Effector memory CD4-positive, alpha-beta T cell (primary cell): ENCODE data around the gene ABCA5.

Experiments used
- DNase-seq, 3 donors: peaks; one replicate each; pipeline ENCODE4 v3.0.0-alpha.2; 2020
- H3K27ac ChIP-seq: 2 replicates; pipeline ENCODE4 v1.7.0; 2013; ENCODE audit warnings: mild to moderate bottlenecking, low read length, moderate library complexity; ENCODE audit not compliant: insufficient read depth, poor library complexity, severe bottlenecking
- H3K27me3 ChIP-seq: replicated peaks from 2 replicates; pipeline ENCODE4 v1.7.0; 2013; ENCODE audit warnings: mild to moderate bottlenecking, low read length; ENCODE audit not compliant: insufficient read depth, control insufficient read depth, poor library complexity, severe bottlenecking
- H3K36me3 ChIP-seq: 2 replicates; pipeline ENCODE4 v1.7.0; 2013; ENCODE audit warnings: mild to moderate bottlenecking, low read length, moderate library complexity; ENCODE audit not compliant: control insufficient read depth, insufficient read depth
- H3K4me1 ChIP-seq: 2 replicates; pipeline ENCODE4 v1.7.0; 2013; ENCODE audit warnings: low read length, mild to moderate bottlenecking; ENCODE audit not compliant: control insufficient read depth, insufficient read depth, poor library complexity, severe bottlenecking
- H3K4me3 ChIP-seq: 2 replicates; pipeline ENCODE4 v1.7.0; 2013; ENCODE audit warnings: low read length, low read depth, mild to moderate bottlenecking; ENCODE audit not compliant: insufficient read depth, poor library complexity, severe bottlenecking
- H3K9me3 ChIP-seq: 2 replicates; pipeline ENCODE4 v1.7.0; 2013; ENCODE audit warnings: mild to moderate bottlenecking, low read length, moderate library complexity; ENCODE audit not compliant: control insufficient read depth

The ABCA5 gene

DNA sequence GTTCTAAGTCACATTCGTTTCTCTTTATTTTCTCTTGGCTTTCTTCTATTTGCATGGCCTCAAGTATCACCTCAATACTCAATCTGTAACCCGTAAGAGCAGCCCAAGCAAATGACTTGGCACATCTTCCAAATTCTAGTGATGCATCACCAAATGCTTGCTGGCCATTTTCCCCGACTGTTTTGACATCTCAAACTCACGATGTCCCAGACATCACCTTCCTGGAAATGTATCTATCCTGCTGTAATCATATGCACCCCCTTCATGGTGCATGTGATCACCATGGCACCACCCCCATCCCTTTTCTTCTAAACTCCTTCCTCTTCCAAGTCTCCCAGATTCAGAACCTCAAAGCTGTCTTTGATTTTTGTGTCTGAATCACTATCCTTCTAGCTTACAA, 24.0 kb upstream of the ABCA5 start:
- Histone ChIP-seq H3K4me1 (no peaks in the 10 kb centered on the region), H3K4me3 (no peak overlapping the region), H3K27me3 (no peaks in the 10 kb centered on the region), H3K9me3 (no peaks in the 10 kb centered on the region), H3K27ac (no peak overlapping the region), H3K36me3 (no peaks in the 10 kb centered on the region)
- no peak for DNase-seq

DNA sequence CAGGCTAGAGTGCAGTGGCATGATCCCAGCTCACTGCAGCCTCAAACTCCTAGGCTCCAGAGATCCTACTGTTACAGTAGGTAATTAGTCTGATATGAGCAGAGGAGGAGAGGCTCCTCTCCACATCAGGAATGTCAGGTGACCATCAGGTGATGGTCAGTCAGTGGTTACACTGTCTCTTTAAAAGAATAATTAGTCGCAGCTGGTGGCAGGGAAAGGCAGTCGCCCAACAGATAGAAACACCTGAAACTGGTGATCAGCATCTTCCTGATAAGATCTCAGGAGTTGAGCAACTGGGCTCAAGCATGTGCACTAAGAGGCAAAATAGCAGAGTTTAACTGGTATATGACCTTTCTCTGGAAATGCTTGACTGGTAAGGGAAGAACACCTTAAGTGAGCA, 21.5 kb upstream of the ABCA5 start:
- Histone ChIP-seq H3K27me3 (no peaks in the 10 kb centered on the region), H3K9me3 (no peaks in the 10 kb centered on the region), H3K36me3 (no peaks in the 10 kb centered on the region), H3K27ac (no peak overlapping the region), H3K4me3 (no peak overlapping the region), H3K4me1 (no peaks in the 10 kb centered on the region)
- no peak for DNase-seq

DNA sequence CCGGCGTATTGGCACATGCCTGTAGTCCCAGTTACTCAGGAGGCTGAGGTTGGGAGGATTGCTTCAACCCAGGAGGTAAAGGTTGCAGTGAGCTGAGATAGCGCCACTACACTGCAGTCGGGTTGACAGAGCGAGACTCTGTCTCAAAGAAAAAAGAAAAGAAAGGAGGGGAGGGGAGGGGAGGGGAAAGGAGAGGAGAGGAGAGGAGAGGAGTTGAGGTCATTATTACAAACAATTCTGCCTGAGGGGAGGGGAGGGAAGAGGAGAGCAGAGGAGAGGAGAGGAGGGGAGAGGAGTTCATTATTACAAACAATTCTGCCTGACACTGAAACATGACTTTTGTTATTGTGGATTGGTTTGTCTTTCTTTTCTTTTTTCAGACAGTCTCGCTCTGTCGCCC, 19.8 kb upstream of the ABCA5 start:
- Histone ChIP-seq H3K9me3 (no peaks in the 10 kb centered on the region), H3K36me3 (no peaks in the 10 kb centered on the region), H3K4me1 (no peaks in the 10 kb centered on the region), H3K27ac (no peak overlapping the region), H3K4me3 (no peak overlapping the region), H3K27me3 (no peaks in the 10 kb centered on the region)
- DNase-seq = no peak

DNA sequence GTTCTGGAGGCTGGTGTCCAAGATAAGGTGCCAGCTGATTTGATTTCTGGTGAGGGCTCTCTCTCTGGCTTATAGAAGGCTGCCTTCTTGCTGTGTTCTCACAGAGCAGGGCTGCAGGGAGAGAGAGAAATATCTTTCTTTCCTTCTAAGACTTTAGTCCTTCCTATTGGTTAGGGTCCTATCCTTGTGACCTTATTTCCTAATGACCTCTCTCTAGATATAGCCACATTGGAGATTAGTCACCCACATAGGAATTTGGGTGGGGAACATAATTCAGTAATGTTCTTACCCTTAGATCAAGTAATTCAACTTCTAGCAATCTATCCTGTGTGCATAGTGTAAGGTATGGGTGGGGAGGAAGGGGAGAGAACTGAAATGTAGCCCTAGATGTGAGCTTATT, 18.0 kb upstream of the ABCA5 start:
- Histone ChIP-seq H3K27me3 (no peaks in the 10 kb centered on the region), H3K36me3 (no peaks in the 10 kb centered on the region), H3K4me1 (no peaks in the 10 kb centered on the region), H3K4me3 (no peak overlapping the region), H3K9me3 (no peaks in the 10 kb centered on the region), H3K27ac (no peak overlapping the region)
- DNase-seq = no peak

DNA sequence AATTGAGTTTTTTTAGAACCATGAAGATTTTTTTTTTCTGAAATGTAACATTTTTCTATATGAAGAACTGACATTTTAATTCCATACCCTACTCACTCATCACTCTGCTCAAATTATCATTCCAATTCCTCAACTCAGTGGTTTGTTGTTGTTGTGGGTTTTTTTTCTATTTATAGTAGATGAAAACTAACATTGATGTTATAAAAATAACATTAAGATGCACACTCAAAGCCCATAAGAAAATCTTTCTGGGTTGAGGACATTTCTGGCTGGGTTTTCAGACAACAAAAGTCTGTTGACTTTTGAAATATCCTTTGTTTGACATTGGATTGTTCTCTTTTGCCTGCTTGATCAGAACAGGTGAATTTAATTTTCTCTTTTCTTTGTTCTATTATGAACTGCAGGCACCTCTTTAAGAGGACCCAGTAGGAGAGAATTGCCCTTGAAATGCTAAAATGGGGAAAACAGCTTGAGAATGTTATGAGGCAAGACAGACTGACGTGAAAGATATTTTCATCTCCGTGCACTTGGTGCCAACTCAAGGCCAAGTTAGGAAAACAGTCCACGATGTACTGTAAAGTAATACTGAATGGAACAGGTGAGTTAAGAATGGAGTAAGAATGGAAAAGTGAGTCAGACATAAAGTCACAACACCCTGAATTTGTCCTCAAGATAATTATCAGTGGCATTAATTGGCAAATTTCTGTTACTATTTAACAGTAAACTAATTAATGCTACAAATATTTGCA, 16.1 kb upstream of the ABCA5 start:
- no peak for DNase-seq
- H3K27ac ChIP-seq = no peak overlapping the region

DNA sequence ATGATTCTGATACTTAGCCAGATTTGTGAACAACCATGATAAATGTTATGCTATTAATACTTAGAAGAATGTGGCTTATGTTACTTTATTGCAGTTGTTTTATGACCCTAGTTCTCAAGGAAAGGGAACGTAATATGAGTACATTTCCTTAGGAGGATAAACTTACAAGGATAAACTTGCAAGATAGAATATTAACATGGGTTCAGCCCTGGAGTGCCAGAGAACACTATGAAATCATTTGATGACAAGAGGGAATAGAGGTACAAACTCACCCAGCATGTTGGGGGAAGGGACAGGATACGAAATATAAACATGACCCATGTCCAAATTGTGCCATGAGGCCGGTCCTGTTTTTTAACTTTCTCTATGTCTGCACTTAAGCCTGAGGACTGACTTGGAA, 13.0 kb upstream of the ABCA5 start:
- Histone ChIP-seq H3K4me1 (no peaks in the 10 kb centered on the region), H3K4me3 (no peak overlapping the region), H3K36me3 (no peaks in the 10 kb centered on the region), H3K27me3 (no peaks in the 10 kb centered on the region), H3K27ac (no peak overlapping the region), H3K9me3 (no peaks in the 10 kb centered on the region)
- DNase-seq = no peak

More for the DNA sequence above, 16.1 kb upstream of the ABCA5 start:
- no peaks in the 10 kb centered on the region for H3K4me1 ChIP-seq
- H3K36me3 ChIP-seq = no peaks in the 10 kb centered on the region
- no peaks in the 10 kb centered on the region for H3K9me3 ChIP-seq
- H3K4me3 ChIP-seq = no peak overlapping the region
- no peaks in the 10 kb centered on the region for H3K27me3 ChIP-seq

DNA sequence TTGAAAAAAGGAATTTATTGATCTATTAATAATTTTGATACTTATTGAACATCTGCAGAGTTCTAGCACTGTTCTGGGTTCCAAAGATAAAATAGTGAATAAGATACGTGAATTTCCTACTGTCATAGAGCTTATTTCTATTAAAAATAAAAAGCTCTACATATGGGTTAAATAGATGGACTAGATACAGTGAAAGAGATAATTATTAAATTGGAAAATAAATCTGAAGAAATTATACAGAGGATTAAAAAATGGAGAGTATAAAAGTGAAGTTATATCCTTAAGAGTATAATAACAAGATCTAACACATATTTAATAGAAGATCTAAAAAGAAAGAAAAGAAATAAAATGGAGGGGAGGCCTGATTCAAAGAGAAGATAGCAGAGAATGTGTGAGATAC, 10.1 kb upstream of the ABCA5 start:
- H3K36me3 ChIP-seq = no peaks in the 10 kb centered on the region
- H3K4me3 ChIP-seq = no peak overlapping the region
- no peak overlapping the region for H3K27ac ChIP-seq
- H3K9me3 ChIP-seq = no peaks in the 10 kb centered on the region
- no peak for DNase-seq
- no peaks in the 10 kb centered on the region for H3K4me1 ChIP-seq
- H3K27me3 ChIP-seq = no peaks in the 10 kb centered on the region

DNA sequence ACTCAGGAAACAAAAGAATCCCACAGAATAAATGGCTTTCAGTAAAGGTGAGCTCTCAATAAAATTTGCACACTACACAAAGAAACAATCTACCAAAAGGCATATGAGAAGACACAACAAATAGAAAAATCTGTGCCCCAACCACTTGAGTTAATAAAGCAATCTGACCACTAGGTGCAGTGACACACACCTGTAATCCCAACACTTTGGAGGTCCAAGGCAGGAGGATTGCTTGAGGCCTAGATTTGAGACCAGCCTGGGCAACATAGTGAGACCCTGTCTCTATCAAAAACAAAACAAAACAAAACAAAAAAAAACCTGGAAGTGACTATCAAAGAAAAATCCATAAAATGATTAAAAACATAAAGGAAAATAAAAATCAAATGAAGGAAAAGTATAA, 9.6 kb upstream of the ABCA5 start:
- Histone ChIP-seq H3K27me3 (no peaks in the 10 kb centered on the region), H3K9me3 (no peaks in the 10 kb centered on the region), H3K36me3 (no peaks in the 10 kb centered on the region), H3K27ac (no peak overlapping the region), H3K4me3 (no peak overlapping the region), H3K4me1 (no peaks in the 10 kb centered on the region)
- no peak for DNase-seq

DNA sequence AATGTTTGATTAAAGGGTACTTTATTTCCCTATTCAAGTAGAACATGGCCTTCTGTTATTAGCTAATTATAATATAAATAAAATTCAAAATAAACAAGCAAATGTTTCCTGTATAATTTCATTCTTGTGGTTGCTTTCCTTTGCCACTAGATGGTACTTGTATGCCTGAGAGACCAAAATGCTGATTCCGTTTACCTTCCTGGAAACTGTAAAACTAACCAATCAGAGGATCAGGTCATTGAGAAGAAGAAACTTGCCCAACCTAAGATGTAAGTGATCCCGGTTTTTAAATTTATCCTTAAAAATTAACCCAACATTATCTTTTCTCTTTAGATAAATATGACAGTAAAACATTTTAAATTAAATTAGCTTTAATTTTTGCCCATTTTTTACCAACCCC, 8.1 kb upstream of the ABCA5 start:
- Histone ChIP-seq H3K36me3 (no peaks in the 10 kb centered on the region), H3K27me3 (no peaks in the 10 kb centered on the region), H3K4me3 (no peak overlapping the region), H3K9me3 (no peaks in the 10 kb centered on the region), H3K4me1 (no peaks in the 10 kb centered on the region), H3K27ac (no peak overlapping the region)
- DNase-seq = no peak

DNA sequence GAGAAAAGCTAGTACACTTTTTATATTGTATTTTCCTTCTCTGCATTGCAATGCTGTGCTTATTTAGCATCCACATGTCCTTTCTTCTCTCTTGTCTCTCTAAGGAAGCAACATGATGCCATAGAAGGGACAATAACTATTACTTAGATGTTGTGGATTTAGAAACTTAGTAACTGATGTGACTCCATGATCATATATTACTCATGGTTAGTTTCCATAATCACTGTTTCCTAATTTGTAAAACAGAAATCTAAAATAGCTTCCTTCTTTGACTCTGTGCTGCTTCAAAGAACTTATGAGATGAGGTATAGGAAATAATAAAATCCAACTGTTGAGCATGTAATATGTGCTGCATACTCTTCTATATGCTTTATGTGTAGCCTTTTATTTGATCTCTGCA, 6.6 kb upstream of the ABCA5 start:
- Histone ChIP-seq H3K36me3 (no peaks in the 10 kb centered on the region), H3K4me1 (no peaks in the 10 kb centered on the region), H3K27ac (no peak overlapping the region), H3K9me3 (no peaks in the 10 kb centered on the region), H3K27me3 (no peaks in the 10 kb centered on the region), H3K4me3 (no peak overlapping the region)
- DNase-seq = no peak
